Muscle layer of duodenum (tissue), 2 donors: ENCODE results near the gene WASF2.
"Not testable (repeated sequence)": the region's sequence is repeated elsewhere in the genome, so short reads cannot be mapped to it uniquely, and the experiment has no call there.

Source experiments
- H3K27ac ChIP-seq: one replicate; pipeline ENCODE4 v1.7.0; 2013; ENCODE audit warnings: mild to moderate bottlenecking, low read length
- H3K27me3 ChIP-seq: one replicate; pipeline ENCODE4 v1.7.0; 2013; ENCODE audit warnings: low read depth, mild to moderate bottlenecking, control low read depth, low read length
- H3K36me3 ChIP-seq, 2 donors: one replicate each; pipeline ENCODE4 v1.7.0; 2013; ENCODE audit warnings: low read length in 2 of 2, control low read depth in 1 of 2, mild to moderate bottlenecking in 1 of 2; ENCODE audit not compliant: insufficient read depth in 2 of 2, control insufficient read depth in 1 of 2
- H3K4me1 ChIP-seq, 2 donors: one replicate each; pipeline ENCODE4 v1.7.0; 2013; ENCODE audit warnings: low read length in 2 of 2, mild to moderate bottlenecking in 2 of 2, control low read depth in 1 of 2, moderate library complexity in 1 of 2; ENCODE audit not compliant: insufficient read depth in 2 of 2, control insufficient read depth in 1 of 2
- H3K4me3 ChIP-seq, 2 donors: one replicate each; pipeline ENCODE4 v1.7.0; 2013; ENCODE audit warnings: low read length in 2 of 2, low read depth in 1 of 2, mild to moderate bottlenecking in 1 of 2
- H3K9me3 ChIP-seq, 2 donors: one replicate each; pipeline ENCODE4 v1.7.0; 2013; ENCODE audit warnings: low read length in 2 of 2, control low read depth in 1 of 2, mild to moderate bottlenecking in 1 of 2; ENCODE audit not compliant: control insufficient read depth in 1 of 2
- donor health status: healthy.

WASF2 gene

GRCh38 chr1:27487966-27488884, 1.7 kb downstream of the WASF2 start:
- H3K27me3 ChIP-seq, result no peaks in the 10 kb centered on the region
- H3K27ac ChIP-seq, result peak overlapping the region; percentile 98
- H3K4me3 ChIP-seq, result peak overlapping the region; percentile 96 to 97
- no peaks in the 10 kb centered on the region for H3K9me3 ChIP-seq
- H3K4me1 ChIP-seq, result peaks cover 24 to 50% of the 10 kb centered on the region in 2 donors
- H3K36me3 ChIP-seq, result no peaks in the 10 kb centered on the region

- no peaks in the 10 kb centered on the region for H3K36me3 ChIP-seq
- no peaks in the 10 kb centered on the region for H3K27me3 ChIP-seq
- H3K4me3 ChIP-seq, result no peak overlapping the region
- peaks cover 16 to 47% of the 10 kb centered on the region in 2 donors for H3K4me1 ChIP-seq
- H3K27ac ChIP-seq, result no peak overlapping the region
- no peaks in the 10 kb centered on the region for H3K9me3 ChIP-seq
These were observed 4.6 kb downstream of the WASF2 start for GRCh38 chr1:27485363-27485762.

GRCh38 chr1:27483659-27484058, 6.3 kb downstream of the WASF2 start:
- Histone ChIP-seq H3K27me3 (no peaks in the 10 kb centered on the region), H3K4me1 (peaks cover 16 to 45% of the 10 kb centered on the region in 2 donors), H3K9me3 (no peaks in the 10 kb centered on the region), H3K36me3 (no peaks in the 10 kb centered on the region), H3K27ac (no peak overlapping the region), H3K4me3 (no peak overlapping the region)

- no peak overlapping the region for H3K4me3 ChIP-seq
- H3K27ac ChIP-seq, result peak overlapping the region; percentile 52
- H3K9me3 ChIP-seq, result no peaks in the 10 kb centered on the region
- no peaks in the 10 kb centered on the region for H3K27me3 ChIP-seq
- no peaks in the 10 kb centered on the region for H3K36me3 ChIP-seq
- peaks cover 10 to 36% of the 10 kb centered on the region in 2 donors for H3K4me1 ChIP-seq
These were observed 7.9 kb downstream of the WASF2 start for GRCh38 chr1:27481994-27482620.

GRCh38 chr1:27478098-27478497, 11.9 kb downstream of the WASF2 start:
- Histone ChIP-seq H3K4me1 (peaks cover 10 to 58% of the 10 kb centered on the region in 2 donors), H3K4me3 (no peak overlapping the region)

GRCh38 chr1:27476237-27476636, 13.7 kb downstream of the WASF2 start:
- Histone ChIP-seq H3K27ac (no peak overlapping the region), H3K4me1 (peaks cover 0 to 45% of the 10 kb centered on the region in 2 donors), H3K27me3 (no peaks in the 10 kb centered on the region), H3K9me3 (no peaks in the 10 kb centered on the region), H3K36me3 (no peaks in the 10 kb centered on the region), H3K4me3 (no peak overlapping the region)

More at GRCh38 chr1:27478098-27478497, 11.9 kb downstream of the WASF2 start:
- no peaks in the 10 kb centered on the region for H3K27me3 ChIP-seq
- no peaks in the 10 kb centered on the region for H3K9me3 ChIP-seq
- no peak overlapping the region for H3K27ac ChIP-seq
- no peaks in the 10 kb centered on the region for H3K36me3 ChIP-seq

GRCh38 chr1:27475720-27476119, 14.2 kb downstream of the WASF2 start:
- Histone ChIP-seq H3K27ac (no peak overlapping the region), H3K27me3 (no peaks in the 10 kb centered on the region), H3K9me3 (no peaks in the 10 kb centered on the region), H3K4me1 (peaks cover 0 to 44% of the 10 kb centered on the region in 2 donors), H3K36me3 (peaks cover 0 to 1% of the 10 kb centered on the region in 2 donors), H3K4me3 (no peak overlapping the region)

- H3K9me3 ChIP-seq, result no peaks in the 10 kb centered on the region
- H3K27ac ChIP-seq, result no peak overlapping the region
- peaks cover 0 to 44% of the 10 kb centered on the region in 2 donors for H3K4me1 ChIP-seq
- no peaks in the 10 kb centered on the region for H3K27me3 ChIP-seq
- H3K4me3 ChIP-seq, result no peak overlapping the region
- peaks cover 0 to 3% of the 10 kb centered on the region in 2 donors for H3K36me3 ChIP-seq
These were observed 16.2 kb downstream of the WASF2 start for GRCh38 chr1:27473755-27474154.

- peaks cover 0 to 44% of the 10 kb centered on the region in 2 donors for H3K4me1 ChIP-seq
- H3K4me3 ChIP-seq, H3K9me3 ChIP-seq, H3K36me3 ChIP-seq, H3K27me3 ChIP-seq, H3K27ac ChIP-seq: not testable (repeated sequence)
These were observed 17.9 kb downstream of the WASF2 start for GRCh38 chr1:27472098-27472497.

GRCh38 chr1:27471477-27471876, 18.5 kb downstream of the WASF2 start:
- H3K4me1 ChIP-seq, result peaks cover 0 to 40% of the 10 kb centered on the region in 2 donors
- H3K4me3 ChIP-seq, result no peak overlapping the region
- no peaks in the 10 kb centered on the region for H3K27me3 ChIP-seq

GRCh38 chr1:27469334-27469733, 20.6 kb downstream of the WASF2 start:
- peaks cover 3% of the 10 kb centered on the region in 2 donors for H3K36me3 ChIP-seq
- H3K4me3 ChIP-seq, result no peak overlapping the region
- H3K4me1 ChIP-seq, result peaks cover 0 to 37% of the 10 kb centered on the region in 2 donors
- H3K9me3 ChIP-seq, result no peaks in the 10 kb centered on the region
- no peak overlapping the region for H3K27ac ChIP-seq
- no peaks in the 10 kb centered on the region for H3K27me3 ChIP-seq

More at GRCh38 chr1:27471477-27471876, 18.5 kb downstream of the WASF2 start:
- H3K27ac ChIP-seq, result no peak overlapping the region
- H3K36me3 ChIP-seq, result peaks cover 1 to 3% of the 10 kb centered on the region in 2 donors
- H3K9me3 ChIP-seq, result no peaks in the 10 kb centered on the region
